Stimulated activated naive CD8-positive, alpha-beta T cell treated with anti-CD3 and anti-CD28 coated beads, Interleukin-15, Interleukin-2, amounts not matched to agents 100 U/mL and 50 U/mL, for 24 hours (primary cell): Measurements from ENCODE around the gene SLC9A1.

ENCODE experiments used
- ATAC-seq: fragments of 150-1000 bp; cut with Tn5 transposase; one replicate; pipeline ENCODE4 v1.10.0; 2021
- DNase-seq: peaks from one replicate; pipeline ENCODE4 v3.0.0; 2021

SLC9A1 gene

DNA sequence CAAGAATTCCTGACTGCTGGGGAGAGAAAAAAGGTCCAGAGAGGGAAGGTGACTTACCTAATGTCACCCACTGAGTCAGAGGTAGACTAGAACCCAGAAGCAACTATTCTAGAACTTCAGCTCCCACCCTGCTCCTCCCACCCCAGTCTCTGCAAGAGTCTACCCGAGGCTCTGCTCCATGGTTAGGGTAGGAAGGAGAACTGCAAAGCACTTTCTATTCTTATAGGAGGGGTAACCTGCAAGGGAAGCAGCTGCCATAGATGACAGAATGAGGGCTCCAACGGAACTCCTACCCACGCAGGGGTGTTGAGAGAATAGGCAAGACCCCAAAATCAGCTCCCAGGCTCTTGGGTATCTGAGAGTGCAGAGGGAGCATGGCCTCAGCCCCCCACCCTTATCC lies 4.3 kb downstream of the SLC9A1 start:
- DNase-seq (no peak), ATAC-seq (no peak)

DNA sequence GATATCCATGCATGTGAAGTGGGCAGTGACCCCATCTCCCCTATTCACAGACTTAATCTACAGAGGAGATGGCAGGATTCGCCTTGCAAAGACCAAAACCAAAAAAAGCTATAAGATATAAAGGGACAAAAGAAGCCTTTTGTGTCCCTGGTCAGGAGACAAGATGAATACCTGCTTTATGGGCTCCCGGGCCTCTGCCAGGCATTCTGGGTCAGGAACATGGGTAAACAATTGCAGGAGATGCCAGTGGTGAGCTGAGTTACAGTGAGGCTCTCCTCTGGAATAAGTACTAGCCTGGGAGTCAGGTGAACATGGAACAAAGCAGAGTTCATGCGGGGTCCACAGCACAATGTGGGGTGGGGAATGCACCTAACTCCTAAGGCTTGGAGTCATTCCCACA lies 4.7 kb downstream of the SLC9A1 start:
- DNase-seq: no peak

GRCh38 chr1:27149762-27150113 lies 5.2 kb downstream of the SLC9A1 start:
- ATAC-seq (no peak), DNase-seq (no peak)

More for the DNA sequence above, 4.7 kb downstream of the SLC9A1 start:
- ATAC-seq: no peak

- ATAC-seq (no peak), DNase-seq (no peak)
Observed at GRCh38 chr1:27149084-27149761, 5.7 kb downstream of the SLC9A1 start.

- DNase-seq: no peak
- ATAC-seq: no peak
Observed at GRCh38 chr1:27148591-27148990, 6.3 kb downstream of the SLC9A1 start.

DNA sequence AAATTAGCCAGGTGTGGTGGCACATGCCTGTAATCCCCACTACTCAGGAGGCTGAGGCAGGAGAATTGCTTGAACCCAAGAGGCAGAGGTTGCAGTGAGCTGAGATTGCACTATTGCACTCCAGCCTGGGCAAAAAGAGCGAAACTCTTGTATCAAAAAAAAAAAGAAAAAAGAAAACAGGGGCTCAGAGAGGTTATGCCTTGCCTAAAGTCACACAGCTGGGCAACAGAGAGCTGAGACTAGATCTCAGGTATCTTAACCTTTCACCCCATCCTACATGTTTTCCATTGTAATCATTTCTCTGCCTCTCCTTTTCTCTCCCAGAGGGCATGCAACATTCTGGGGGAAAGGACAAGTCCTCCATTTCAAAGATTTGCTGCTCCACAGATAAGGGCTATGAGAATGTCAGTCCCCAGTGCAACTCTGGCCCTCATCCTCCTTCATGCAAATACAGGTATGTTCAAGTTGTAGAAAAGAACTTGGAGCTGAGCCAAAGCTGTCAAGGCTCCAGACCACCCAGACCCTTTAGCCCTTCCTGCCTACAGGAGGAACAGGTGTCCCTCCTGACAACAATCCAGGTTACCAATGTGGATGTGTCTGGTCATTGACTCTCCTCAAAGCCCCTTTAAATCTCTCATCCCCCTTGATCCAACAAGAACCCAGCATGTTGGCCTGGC lies 6.9 kb downstream of the SLC9A1 start:
- ATAC-seq: no peak

DNA sequence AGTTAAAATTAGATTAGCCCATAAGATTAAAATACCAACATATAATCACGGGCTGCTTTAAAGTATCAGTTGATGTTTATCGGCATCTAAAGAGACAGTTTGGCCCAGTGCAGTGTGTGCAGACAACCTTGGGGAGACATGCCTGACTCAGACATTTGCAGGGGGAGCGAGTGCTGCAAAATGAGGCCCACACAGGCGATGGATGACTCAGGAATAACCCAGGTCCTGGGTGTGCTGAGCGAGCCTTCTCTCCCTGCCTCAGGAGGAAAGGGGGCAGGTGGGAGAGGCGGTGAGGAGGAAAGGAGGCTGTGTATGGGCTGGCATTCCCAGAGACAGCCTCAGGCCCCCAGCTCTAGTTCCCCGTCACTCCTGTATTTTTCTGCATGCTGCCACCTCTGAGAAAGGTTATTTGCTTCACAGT lies 9.0 kb downstream of the SLC9A1 start:
- ATAC-seq (no peak), DNase-seq (no peak)

More for the DNA sequence above, 6.9 kb downstream of the SLC9A1 start:
- DNase-seq: no peak

GRCh38 chr1:27144920-27145661 lies 9.8 kb downstream of the SLC9A1 start:
- DNase-seq (no peak), ATAC-seq (no peak)

GRCh38 chr1:27144049-27144748 lies 10.7 kb downstream of the SLC9A1 start:
- DNase-seq: no peak
- ATAC-seq: no peak

DNA sequence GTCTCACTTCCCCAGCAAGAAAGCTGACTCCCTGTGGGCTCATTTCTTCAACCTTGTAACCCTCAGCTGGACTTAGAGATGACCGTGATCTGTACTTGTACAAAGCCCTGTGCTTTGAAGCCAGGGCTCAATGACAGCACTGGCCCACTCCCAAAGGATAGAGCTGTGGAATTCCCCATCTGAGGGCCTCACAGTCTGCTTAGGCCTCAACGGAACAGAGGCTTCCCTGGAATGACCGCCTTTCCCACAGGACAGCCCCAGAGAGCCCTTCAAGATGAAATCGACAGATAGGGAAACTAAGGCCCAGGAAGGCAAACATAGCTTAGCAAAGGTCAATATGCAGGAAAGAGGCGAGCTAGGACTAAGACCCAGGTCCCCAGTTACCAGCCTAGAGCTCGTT lies 11.5 kb downstream of the SLC9A1 start:
- ATAC-seq: no peak
- no peak for DNase-seq

DNA sequence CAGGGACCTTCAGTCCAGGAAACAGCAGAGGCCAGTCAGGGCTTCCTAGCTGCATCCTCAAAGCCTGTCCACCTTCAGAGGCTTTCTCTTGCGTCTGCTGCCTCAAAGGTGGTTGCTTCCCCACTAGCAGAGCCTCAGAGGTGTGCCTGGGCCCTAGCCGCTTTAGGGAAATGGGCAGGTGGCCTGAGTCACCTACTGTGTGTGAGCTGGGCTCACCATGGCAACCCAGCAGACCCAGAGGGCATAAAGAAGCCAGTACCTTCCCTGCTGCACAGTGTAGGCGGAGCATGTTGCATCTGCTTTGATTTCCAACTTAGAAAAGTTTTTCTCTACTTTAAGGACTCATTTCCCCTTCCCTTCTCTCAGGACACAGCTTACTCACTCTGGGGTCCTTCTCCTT lies 12.5 kb downstream of the SLC9A1 start:
- peak; percentile 26 for DNase-seq
- ATAC-seq: peak; percentile 73

- DNase-seq (no peak), ATAC-seq (no peak)
Observed at GRCh38 chr1:27141266-27142003, 13.5 kb downstream of the SLC9A1 start.

GRCh38 chr1:27139980-27140379 lies 14.9 kb downstream of the SLC9A1 start:
- DNase-seq (no peak), ATAC-seq (no peak)

DNA sequence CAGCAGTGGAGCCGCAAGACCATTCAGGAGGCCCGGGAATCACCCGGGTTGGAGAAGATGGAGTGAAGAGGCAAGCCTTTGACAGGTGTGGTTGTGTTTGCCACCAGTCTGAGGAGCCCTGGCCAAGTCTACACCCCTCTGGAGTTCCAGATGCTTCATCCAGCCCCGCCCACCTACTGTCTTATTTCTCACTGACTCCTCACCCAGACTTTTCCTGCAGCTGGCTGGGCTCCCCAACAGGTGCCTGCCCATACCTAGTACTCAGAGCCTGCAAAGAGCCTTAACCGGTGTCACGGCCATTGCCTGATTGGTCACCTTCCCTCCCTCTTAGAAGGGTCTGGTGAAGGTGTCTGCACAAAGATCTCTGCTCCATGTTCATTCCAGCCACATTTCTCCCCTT lies 16.0 kb downstream of the SLC9A1 start:
- no peak for DNase-seq

DNA sequence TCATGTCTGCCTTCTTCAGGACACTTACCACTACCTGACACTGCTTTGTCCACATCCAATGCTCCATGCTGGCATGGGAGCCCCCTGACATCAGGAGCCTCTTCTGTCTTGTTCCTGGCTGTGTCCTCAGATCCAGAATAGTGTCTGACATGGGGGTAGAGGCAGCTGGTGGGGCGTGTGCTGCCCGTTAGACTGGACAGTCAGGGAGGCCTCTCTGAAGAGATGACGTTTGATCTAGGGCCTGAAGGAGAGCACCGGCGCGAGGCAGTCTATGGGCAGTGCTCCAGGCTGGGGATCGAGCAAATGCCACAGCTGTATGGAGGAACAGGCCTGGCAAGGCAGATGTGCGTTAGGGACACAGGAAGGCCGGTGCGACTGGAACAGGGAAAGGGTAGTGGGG lies 16.6 kb downstream of the SLC9A1 start:
- DNase-seq: no peak
- ATAC-seq: no peak

More for the DNA sequence above, 16.0 kb downstream of the SLC9A1 start:
- ATAC-seq: no peak

DNA sequence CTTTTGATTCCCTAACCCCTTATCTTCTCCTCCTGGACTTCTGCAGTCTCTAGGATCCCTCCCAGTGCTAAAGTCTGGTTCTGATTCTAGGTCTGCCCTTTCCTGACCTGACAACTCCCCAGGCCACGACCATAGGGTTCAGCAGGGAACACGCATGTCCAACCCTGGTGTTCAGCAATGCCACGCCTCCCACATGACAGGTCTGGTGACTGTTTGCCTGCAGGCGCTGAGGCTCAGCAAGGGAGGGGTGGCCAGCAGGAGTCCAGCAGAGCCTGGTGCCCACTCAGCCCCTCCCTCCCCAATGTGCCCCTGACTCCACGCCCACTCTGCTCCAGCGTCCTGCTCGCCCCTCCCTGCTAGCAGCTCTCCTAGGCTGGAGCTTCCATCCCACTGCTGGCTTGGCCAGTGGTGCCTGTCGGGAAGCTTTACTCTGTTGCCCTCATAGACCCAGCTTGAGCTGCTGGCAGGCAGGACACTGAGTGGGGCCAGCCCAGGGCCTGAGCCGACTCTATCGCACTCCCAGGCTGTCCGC lies 17.3 kb downstream of the SLC9A1 start:
- ATAC-seq (peak; percentile 38), DNase-seq (no peak)

DNA sequence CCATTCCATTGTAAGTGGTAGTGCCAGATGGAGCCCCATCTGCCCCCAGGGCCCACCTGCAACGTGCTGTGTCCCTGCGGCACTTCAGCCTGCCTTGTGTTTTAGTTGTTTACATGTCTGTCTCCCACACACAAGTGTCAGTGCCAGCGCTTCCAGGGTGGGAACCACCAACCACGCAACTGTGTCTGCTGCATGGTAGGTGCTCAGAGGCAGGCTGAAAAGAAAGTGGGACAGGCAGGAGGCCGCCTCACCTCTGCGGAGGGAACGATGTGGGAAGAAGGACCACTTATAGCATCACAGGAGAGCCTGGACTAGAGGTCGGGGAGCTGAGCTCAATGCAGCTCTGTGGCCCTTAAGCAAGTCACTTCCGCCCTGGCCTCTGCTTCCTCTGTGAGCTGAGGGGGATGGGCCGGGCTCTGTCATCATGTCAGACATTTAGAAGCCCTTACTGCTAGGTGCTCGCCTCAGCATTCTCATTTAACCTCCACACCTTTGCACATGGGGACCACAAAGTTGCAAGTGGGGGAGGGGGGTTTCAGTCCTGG lies 17.9 kb downstream of the SLC9A1 start:
- ATAC-seq (peak; percentile 91), DNase-seq (peak; percentile 84)

DNA sequence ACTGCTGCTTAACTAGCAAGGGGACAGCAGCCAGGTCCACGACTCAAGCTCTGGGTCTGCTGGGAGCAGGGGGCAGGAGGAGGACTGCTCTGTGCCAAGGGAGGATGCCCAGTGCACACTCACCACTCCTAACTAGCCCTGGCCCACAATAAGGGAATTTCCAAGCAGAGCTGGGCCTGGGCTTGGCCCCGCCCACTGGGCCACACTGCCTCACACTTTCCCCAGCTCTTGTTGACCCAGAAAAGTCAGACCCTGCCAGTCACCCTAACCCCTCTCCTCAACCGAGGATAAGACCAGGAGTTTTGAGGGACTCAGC lies 18.7 kb downstream of the SLC9A1 start:
- peak; percentile 56 for ATAC-seq
- DNase-seq: peak; percentile 40

- ATAC-seq: peak; percentile 12
Observed at GRCh38 chr1:27135541-27136235, 19.2 kb downstream of the SLC9A1 start.

GRCh38 chr1:27133991-27134390 lies 20.9 kb downstream of the SLC9A1 start:
- ATAC-seq (no peak), DNase-seq (no peak)

More at GRCh38 chr1:27135541-27136235, 19.2 kb downstream of the SLC9A1 start:
- peak; percentile 18 for DNase-seq

DNA sequence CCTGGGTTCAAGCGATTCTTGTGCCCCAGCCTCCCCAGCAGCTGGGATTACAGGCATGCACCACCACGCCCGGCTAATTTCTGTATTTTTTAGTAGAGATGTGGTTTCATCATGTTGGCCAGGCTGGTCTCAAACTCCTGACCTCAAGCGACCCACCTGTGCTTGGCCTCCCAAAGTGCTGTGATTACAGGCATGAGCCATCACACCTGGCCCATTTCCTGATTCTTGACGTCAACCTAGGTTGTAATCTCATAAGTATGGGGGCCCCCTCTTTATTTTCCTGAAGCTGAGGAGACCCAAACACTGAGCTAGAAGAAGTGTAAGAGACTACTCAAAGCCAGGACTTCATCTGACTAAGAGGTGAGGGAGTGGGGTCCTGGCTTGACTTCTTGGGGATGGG lies 21.8 kb downstream of the SLC9A1 start:
- ATAC-seq: no peak

More for the DNA sequence above, 21.8 kb downstream of the SLC9A1 start:
- no peak for DNase-seq
